HG03097 (cell line): ENCODE measurements around the gene CHI3L1.

ENCODE experiments used
- ATAC-seq: cut with Tn5 transposase; IDR thresholded peaks from one replicate; pipeline ENCODE4 v1.9.1; 2021; ENCODE audit not compliant: unreplicated experiment, low FRiP score

Gene CHI3L1

GRCh38 chr1:203170625-203171330, 15.7 kb downstream of the CHI3L1 start:
- no peak for ATAC-seq

GRCh38 chr1:203169770-203170520, 16.6 kb downstream of the CHI3L1 start:
- ATAC-seq = no peak

- no peak for ATAC-seq
Observed at GRCh38 chr1:203168991-203169390, 17.5 kb downstream of the CHI3L1 start.

- ATAC-seq = no peak
Observed at GRCh38 chr1:203168256-203168786, 18.2 kb downstream of the CHI3L1 start.

GRCh38 chr1:203167913-203168200, 18.6 kb downstream of the CHI3L1 start:
- ATAC-seq = no peak

GRCh38 chr1:203167026-203167912, 19.2 kb downstream of the CHI3L1 start:
- no peak for ATAC-seq

- no peak for ATAC-seq
Observed at GRCh38 chr1:203166192-203166940, 20.1 kb downstream of the CHI3L1 start.

GRCh38 chr1:203165800-203166161, 20.7 kb downstream of the CHI3L1 start:
- no peak for ATAC-seq

- no peak for ATAC-seq
Observed at GRCh38 chr1:203165101-203165799, 21.3 kb downstream of the CHI3L1 start.

GRCh38 chr1:203163891-203164635, 22.4 kb downstream of the CHI3L1 start:
- no peak for ATAC-seq

- ATAC-seq = no peak
Observed at GRCh38 chr1:203162403-203162802, 24.1 kb downstream of the CHI3L1 start.

- no peak for ATAC-seq
Observed at GRCh38 chr1:203161703-203162102, 24.8 kb downstream of the CHI3L1 start.

GRCh38 chr1:203161175-203161574, 25.3 kb downstream of the CHI3L1 start:
- ATAC-seq = no peak

GRCh38 chr1:203159844-203160243, 26.7 kb downstream of the CHI3L1 start:
- no peak for ATAC-seq

- no peak for ATAC-seq
Observed at GRCh38 chr1:203158960-203159665, 27.4 kb downstream of the CHI3L1 start.

- ATAC-seq = no peak
Observed at GRCh38 chr1:203158423-203158822, 28.1 kb downstream of the CHI3L1 start.

- no peak for ATAC-seq
Observed at GRCh38 chr1:203156280-203156679, 30.2 kb downstream of the CHI3L1 start.

- no peak for ATAC-seq
Observed at GRCh38 chr1:203153989-203154821, 32.3 kb downstream of the CHI3L1 start.
